HEK293 (cell line): Measurements from ENCODE around the gene GJB3.

ENCODE experiments used
- CTCF ChIA-PET: fragments of 350-600 bp; formaldehyde crosslinking; extraction: SDS; loops from one replicate; lab custom pipeline; 2021; ENCODE audit warnings: antibody characterized with exemption; lab: Yijun Ruan, JAX
- POLR2A ChIA-PET: fragments of 300-600 bp; formaldehyde crosslinking; extraction: SDS; loops from one replicate; lab custom pipeline; 2020; ENCODE audit warnings: antibody characterized with exemption, inconsistent platforms; lab: Yijun Ruan, JAX
- H3K27ac ChIP-seq: fragments of 200-500 bp; sonication (Bioruptor generic); 2 replicates; pipeline ENCODE4 v1.5.1; 2014; ENCODE audit warnings: low read depth, low read length, control low read depth, inconsistent platforms; ENCODE audit errors: extremely low read depth
- H3K36me3 ChIP-seq, 2 experiments: fragments of 200-500 bp in 1 of 2; sonication (Bioruptor generic) in 1 of 2; 1 replicate in 1 of 2; 2 replicates in 1 of 2; pipeline ENCODE4 v1.5.1; 2014 to 2017; ENCODE audit warnings: inconsistent platforms in 2 of 2, low read length in 2 of 2; ENCODE audit not compliant: control insufficient read depth in 2 of 2, insufficient read depth in 1 of 2
- H3K4me1 ChIP-seq: fragments of 200-500 bp; sonication (Bioruptor generic); 2 replicates; pipeline ENCODE4 v1.5.1; 2014; ENCODE audit warnings: mild to moderate bottlenecking, low read length, inconsistent platforms; ENCODE audit not compliant: control insufficient read depth, insufficient read depth
- H3K4me3 ChIP-seq: 2 replicates; pipeline ENCODE4 v1.5.1; 2011; ENCODE audit warnings: low read depth, mild to moderate bottlenecking, control low read depth, low read length, moderate library complexity
- H3K9me3 ChIP-seq: fragments of 200-500 bp; sonication (Bioruptor generic); 2 replicates; pipeline ENCODE4 v1.5.1; 2014; ENCODE audit warnings: low read depth, low read length, inconsistent platforms; ENCODE audit not compliant: control insufficient read depth, insufficient read depth
- FEZF1 ChIP-seq: fragments of 450-650 bp; formaldehyde crosslinking; IDR thresholded peaks from 2 replicates; pipeline ENCODE4 v1.5.1; 2016; ENCODE audit warnings: missing biosample characterization, missing genetic modification characterization
- INSM2 ChIP-seq: fragments of 450-650 bp; formaldehyde crosslinking; IDR thresholded peaks from 2 replicates; pipeline ENCODE4 v1.5.1; 2016; ENCODE audit warnings: missing biosample characterization, missing genetic modification characterization
- KLF7 ChIP-seq: fragments of 450-650 bp; formaldehyde crosslinking; IDR thresholded peaks from 2 replicates; pipeline ENCODE4 v1.5.1; 2016; ENCODE audit warnings: missing biosample characterization, missing genetic modification characterization, borderline replicate concordance
- PRDM1 ChIP-seq: fragments of 450-650 bp; formaldehyde crosslinking; IDR thresholded peaks from 2 replicates; pipeline ENCODE4; 2016; ENCODE audit warnings: missing biosample characterization, missing genetic modification characterization
- SCRT2 ChIP-seq: fragments of 450-650 bp; formaldehyde crosslinking; IDR thresholded peaks from 2 replicates; pipeline ENCODE4 v1.5.1; 2016; ENCODE audit warnings: missing biosample characterization, missing genetic modification characterization
- TCF7L2 ChIP-seq: IDR thresholded peaks from 2 replicates; pipeline ENCODE4 v1.6.1; 2011; ENCODE audit warnings: low read depth, mild to moderate bottlenecking, inconsistent platforms, low read length, moderate library complexity, borderline replicate concordance
- TRIM28 ChIP-seq: IDR thresholded peaks from 2 replicates; pipeline ENCODE4 v1.6.1; 2011; ENCODE audit warnings: low read length, control low read depth, borderline replicate concordance
- ZIC2 ChIP-seq: fragments of 450-650 bp; formaldehyde crosslinking; IDR thresholded peaks from 2 replicates; pipeline ENCODE4 v1.5.1; 2016; ENCODE audit warnings: missing biosample characterization, missing genetic modification characterization
- ZNF223 ChIP-seq: fragments of 450-650 bp; formaldehyde crosslinking; IDR thresholded peaks from 2 replicates; pipeline ENCODE4 v1.5.1; 2016; ENCODE audit warnings: missing biosample characterization, missing genetic modification characterization
- ZNF416 ChIP-seq: fragments of 450-650 bp; formaldehyde crosslinking; IDR thresholded peaks from 2 replicates; pipeline ENCODE4 v1.5.1; 2016; ENCODE audit warnings: missing biosample characterization, missing genetic modification characterization
- ZNF473 ChIP-seq: fragments of 450-650 bp; formaldehyde crosslinking; IDR thresholded peaks from 2 replicates; pipeline ENCODE4 v1.5.1; 2017; ENCODE audit warnings: missing biosample characterization, missing genetic modification characterization
- ZNF529 ChIP-seq: fragments of 450-650 bp; formaldehyde crosslinking; IDR thresholded peaks from 2 replicates; pipeline ENCODE4 v1.5.1; 2017; ENCODE audit warnings: missing genetic modification characterization, missing biosample characterization; ENCODE audit not compliant: insufficient replicate concordance
- ZNF571 ChIP-seq: fragments of 450-650 bp; formaldehyde crosslinking; IDR thresholded peaks from 2 replicates; pipeline ENCODE4 v1.5.0; 2017; ENCODE audit warnings: missing biosample characterization, missing genetic modification characterization
- ZNF654 ChIP-seq: fragments of 450-650 bp; formaldehyde crosslinking; IDR thresholded peaks from 2 replicates; pipeline ENCODE4 v1.5.1; 2016; ENCODE audit warnings: low read depth, missing biosample characterization, missing genetic modification characterization
- ZSCAN23 ChIP-seq: fragments of 450-650 bp; formaldehyde crosslinking; IDR thresholded peaks from 2 replicates; pipeline ENCODE4 v1.5.1; 2016; ENCODE audit warnings: missing biosample characterization, missing genetic modification characterization
- TF ChIP-seq, protein P1 (sequence below): fragments of 450-650 bp; formaldehyde crosslinking; IDR thresholded peaks from 2 replicates; pipeline ENCODE4 v1.5.1; 2016; ENCODE audit warnings: missing biosample characterization, missing genetic modification characterization
- TF ChIP-seq, protein P2 (sequence below): fragments of 450-650 bp; formaldehyde crosslinking; IDR thresholded peaks from 2 replicates; pipeline ENCODE4 v1.5.1; 2016; ENCODE audit warnings: missing biosample characterization, missing genetic modification characterization, low read depth
- TF ChIP-seq, protein P3 (sequence below): fragments of 450-650 bp; formaldehyde crosslinking; IDR thresholded peaks from 2 replicates; pipeline ENCODE4 v1.5.1; 2016; ENCODE audit warnings: missing biosample characterization, missing genetic modification characterization

Gene GJB3

GRCh38 chr1:34786521-34787325 lies 5.7 kb downstream of the GJB3 start (continued):
- no peak for TF ChIP-seq SCRT2
- TF ChIP-seq ZSCAN23 (tag by site-specific recombination) = no peak
- TF ChIP-seq ZNF223 (tag by site-specific recombination) = no peak
- no peak for TF ChIP-seq ZIC2 (tag by site-specific recombination)
- TF ChIP-seq, all 188 proteins: peak for 9

GRCh38 chr1:34787461-34788420 lies 6.7 kb downstream of the GJB3 start:
- TF ChIP-seq TCF7L2 (no peak), ZNF654 (tag by site-specific recombination) (peak; percentile 30)
- H3K4me3 ChIP-seq = no peak overlapping the region
- H3K4me1 ChIP-seq = no peaks in the 10 kb centered on the region
- no peak overlapping the region for H3K27ac ChIP-seq
- ChIA-PET POLR2A (no interaction called here), CTCF (interaction anchor here (0.6 to 3.8 kb wide), 16 partner anchors 7 to 925 kb away, joined by 3 to 28 read pairs (median 4); no protein-coding TSS in a partner anchor)
- H3K9me3 ChIP-seq = no peaks in the 10 kb centered on the region
- H3K36me3 ChIP-seq = no peaks in the 10 kb centered on the region

DNA sequence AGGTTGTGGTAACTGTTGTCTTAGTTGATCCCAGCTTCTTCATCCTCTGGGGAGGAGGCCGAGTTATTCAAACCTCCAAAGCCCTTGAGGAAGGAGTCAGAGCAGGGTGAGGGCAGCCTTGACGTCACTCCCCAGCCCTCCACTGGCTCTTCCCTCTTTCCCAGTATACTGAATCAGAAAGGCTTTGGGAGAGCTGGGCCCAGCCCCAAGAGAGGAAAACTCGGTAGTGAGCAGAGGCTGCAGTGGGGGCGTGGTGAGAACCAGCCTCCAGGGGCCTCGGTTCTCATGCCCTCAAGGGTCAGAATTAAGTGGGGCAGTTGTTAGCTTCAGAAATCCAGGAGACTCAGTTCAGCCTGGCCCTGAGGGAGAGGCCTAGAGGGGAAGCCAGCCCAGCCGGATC lies 10.0 kb downstream of the GJB3 start:
- POLR2A ChIA-PET = no interaction called here
- CTCF ChIA-PET = interaction anchor here (0.6 to 1.2 kb wide), 3 partner anchors 62 to 346 kb away, joined by 3 read pairs; no protein-coding TSS in a partner anchor
- no peaks in the 10 kb centered on the region for H3K4me1 ChIP-seq

More for the DNA sequence above, 10.0 kb downstream of the GJB3 start:
- no peaks in the 10 kb centered on the region for H3K9me3 ChIP-seq
- H3K27ac ChIP-seq = no peak overlapping the region
- TF ChIP-seq PRDM1 (tag by site-specific recombination) (no peak), ZNF529 (tag by site-specific recombination) (no peak), FEZF1 (no peak), INSM2 (tag by site-specific recombination) (no peak), TRIM28 (no peak), KLF7 (tag by site-specific recombination) (no peak), ZNF571 (no peak), ZNF416 (tag by site-specific recombination) (no peak), ZNF473 (tag by site-specific recombination) (no peak)
- TF ChIP-seq, protein P1, sequence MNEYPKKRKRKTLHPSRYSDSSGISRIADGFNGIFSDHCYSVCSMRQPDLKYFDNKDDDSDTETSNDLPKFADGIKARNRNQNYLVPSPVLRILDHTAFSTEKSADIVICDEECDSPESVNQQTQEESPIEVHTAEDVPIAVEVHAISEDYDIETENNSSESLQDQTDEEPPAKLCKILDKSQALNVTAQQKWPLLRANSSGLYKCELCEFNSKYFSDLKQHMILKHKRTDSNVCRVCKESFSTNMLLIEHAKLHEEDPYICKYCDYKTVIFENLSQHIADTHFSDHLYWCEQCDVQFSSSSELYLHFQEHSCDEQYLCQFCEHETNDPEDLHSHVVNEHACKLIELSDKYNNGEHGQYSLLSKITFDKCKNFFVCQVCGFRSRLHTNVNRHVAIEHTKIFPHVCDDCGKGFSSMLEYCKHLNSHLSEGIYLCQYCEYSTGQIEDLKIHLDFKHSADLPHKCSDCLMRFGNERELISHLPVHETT (tag by site-specific recombination) = no peak
- TF ChIP-seq, protein P2, sequence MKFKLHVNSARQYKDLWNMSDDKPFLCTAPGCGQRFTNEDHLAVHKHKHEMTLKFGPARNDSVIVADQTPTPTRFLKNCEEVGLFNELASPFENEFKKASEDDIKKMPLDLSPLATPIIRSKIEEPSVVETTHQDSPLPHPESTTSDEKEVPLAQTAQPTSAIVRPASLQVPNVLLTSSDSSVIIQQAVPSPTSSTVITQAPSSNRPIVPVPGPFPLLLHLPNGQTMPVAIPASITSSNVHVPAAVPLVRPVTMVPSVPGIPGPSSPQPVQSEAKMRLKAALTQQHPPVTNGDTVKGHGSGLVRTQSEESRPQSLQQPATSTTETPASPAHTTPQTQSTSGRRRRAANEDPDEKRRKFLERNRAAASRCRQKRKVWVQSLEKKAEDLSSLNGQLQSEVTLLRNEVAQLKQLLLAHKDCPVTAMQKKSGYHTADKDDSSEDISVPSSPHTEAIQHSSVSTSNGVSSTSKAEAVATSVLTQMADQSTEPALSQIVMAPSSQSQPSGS (tag by site-specific recombination) = no peak
- TF ChIP-seq, protein P3, sequence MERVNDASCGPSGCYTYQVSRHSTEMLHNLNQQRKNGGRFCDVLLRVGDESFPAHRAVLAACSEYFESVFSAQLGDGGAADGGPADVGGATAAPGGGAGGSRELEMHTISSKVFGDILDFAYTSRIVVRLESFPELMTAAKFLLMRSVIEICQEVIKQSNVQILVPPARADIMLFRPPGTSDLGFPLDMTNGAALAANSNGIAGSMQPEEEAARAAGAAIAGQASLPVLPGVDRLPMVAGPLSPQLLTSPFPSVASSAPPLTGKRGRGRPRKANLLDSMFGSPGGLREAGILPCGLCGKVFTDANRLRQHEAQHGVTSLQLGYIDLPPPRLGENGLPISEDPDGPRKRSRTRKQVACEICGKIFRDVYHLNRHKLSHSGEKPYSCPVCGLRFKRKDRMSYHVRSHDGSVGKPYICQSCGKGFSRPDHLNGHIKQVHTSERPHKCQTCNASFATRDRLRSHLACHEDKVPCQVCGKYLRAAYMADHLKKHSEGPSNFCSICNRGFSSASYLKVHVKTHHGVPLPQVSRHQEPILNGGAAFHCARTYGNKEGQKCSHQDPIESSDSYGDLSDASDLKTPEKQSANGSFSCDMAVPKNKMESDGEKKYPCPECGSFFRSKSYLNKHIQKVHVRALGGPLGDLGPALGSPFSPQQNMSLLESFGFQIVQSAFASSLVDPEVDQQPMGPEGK (tag by site-specific recombination) = no peak
- no peak overlapping the region for H3K4me3 ChIP-seq
- no peaks in the 10 kb centered on the region for H3K36me3 ChIP-seq
